Lower lobe of right lung (tissue), 2 donors: ENCODE measurements around the gene STXBP1. TPM values are rescaled to one million over a fixed set of nuclear protein-coding genes. Genes with fewer than 3 reads are reported as not detected.

Source experiments
- ATAC-seq, 2 donors: fragments of 200-7000 bp; cut with Tn5 transposase; one replicate each; pipeline ENCODE4 v1.9.1; 2020 to 2022; ENCODE audit warnings: mild to moderate bottlenecking in 2 of 2, moderate library complexity in 2 of 2
- DNase-seq: peaks from one replicate; pipeline ENCODE4 v3.0.0-alpha.2; 2020
- H3K27ac ChIP-seq: fragments of 200-600 bp; one replicate; pipeline ENCODE4 v1.8.0; 2022
- H3K27me3 ChIP-seq: fragments of 200-600 bp; one replicate; pipeline ENCODE4 v1.8.0; 2022; ENCODE audit warnings: low read depth
- H3K36me3 ChIP-seq: fragments of 200-600 bp; one replicate; pipeline ENCODE4 v1.8.0; 2022; ENCODE audit warnings: mild to moderate bottlenecking
- H3K4me1 ChIP-seq: fragments of 200-600 bp; one replicate; pipeline ENCODE4 v1.8.0; 2022
- H3K4me3 ChIP-seq: fragments of 200-600 bp; one replicate; pipeline ENCODE4 v1.8.0; 2022; ENCODE audit warnings: mild to moderate bottlenecking
- H3K9me3 ChIP-seq: fragments of 200-600 bp; one replicate; pipeline ENCODE4 v1.8.0; 2022
- intact Hi-C: fragments of 100-400 bp; cut with DNase I; formaldehyde crosslinking; loops from one replicate; pipeline ENCODE4 v1.11.0; 2022
- total RNA-seq: library from RNA; stranded (reverse); fragmentation: NEBNext Ultra II Directional; extraction: Animal tissue kit (Norgen Biotek cat#: 25700); gene quantifications from one replicate; pipeline ENCODE4 v1.2.1, GENCODE V29; 2021
- TF ChIP-seq, protein P1 (sequence below): fragments of 200-600 bp; IDR thresholded peaks from one replicate; pipeline ENCODE4 v1.8.0; 2022; ENCODE audit warnings: antibody characterized with exemption, mild to moderate bottlenecking
- donor health status: DM: no; HTN: yes; CAD: no; lungs with severe emphysema.

The STXBP1 gene
- total RNA-seq, 1 donor from 2014 or later, result 88.6 TPM

DNA sequence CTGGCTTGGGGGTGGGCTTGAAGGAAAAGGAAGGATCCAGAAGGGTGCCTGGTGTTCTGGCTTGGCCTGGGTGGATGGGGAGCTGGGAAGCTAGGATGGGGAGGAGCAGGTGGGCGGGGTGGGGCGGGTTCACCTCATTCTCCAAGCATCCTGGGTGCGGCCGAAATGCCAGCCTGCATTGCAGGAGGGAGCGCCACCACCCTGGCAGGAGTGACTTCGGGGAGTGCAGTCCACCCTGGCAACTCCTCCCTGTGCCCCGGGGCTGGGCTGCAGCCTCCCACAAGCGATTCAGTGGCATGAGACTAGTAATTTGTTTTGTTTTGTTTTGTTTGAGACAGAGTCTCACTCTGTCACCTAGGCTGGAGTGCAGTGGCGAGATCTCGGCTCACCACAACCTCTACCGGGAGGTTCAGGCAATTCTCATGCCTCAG, 109.3 kb downstream of the STXBP1 start:
- TF ChIP-seq, protein P1, sequence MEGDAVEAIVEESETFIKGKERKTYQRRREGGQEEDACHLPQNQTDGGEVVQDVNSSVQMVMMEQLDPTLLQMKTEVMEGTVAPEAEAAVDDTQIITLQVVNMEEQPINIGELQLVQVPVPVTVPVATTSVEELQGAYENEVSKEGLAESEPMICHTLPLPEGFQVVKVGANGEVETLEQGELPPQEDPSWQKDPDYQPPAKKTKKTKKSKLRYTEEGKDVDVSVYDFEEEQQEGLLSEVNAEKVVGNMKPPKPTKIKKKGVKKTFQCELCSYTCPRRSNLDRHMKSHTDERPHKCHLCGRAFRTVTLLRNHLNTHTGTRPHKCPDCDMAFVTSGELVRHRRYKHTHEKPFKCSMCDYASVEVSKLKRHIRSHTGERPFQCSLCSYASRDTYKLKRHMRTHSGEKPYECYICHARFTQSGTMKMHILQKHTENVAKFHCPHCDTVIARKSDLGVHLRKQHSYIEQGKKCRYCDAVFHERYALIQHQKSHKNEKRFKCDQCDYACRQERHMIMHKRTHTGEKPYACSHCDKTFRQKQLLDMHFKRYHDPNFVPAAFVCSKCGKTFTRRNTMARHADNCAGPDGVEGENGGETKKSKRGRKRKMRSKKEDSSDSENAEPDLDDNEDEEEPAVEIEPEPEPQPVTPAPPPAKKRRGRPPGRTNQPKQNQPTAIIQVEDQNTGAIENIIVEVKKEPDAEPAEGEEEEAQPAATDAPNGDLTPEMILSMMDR, result no peak
- Histone ChIP-seq H3K4me1 (peaks cover 18% of the 10 kb centered on the region), H3K36me3 (no peaks in the 10 kb centered on the region), H3K27ac (no peak overlapping the region), H3K9me3 (no peaks in the 10 kb centered on the region), H3K27me3 (no peaks in the 10 kb centered on the region), H3K4me3 (no peak overlapping the region)
- DNase-seq (no peak), ATAC-seq (peak in 1 of 2 donors; percentile 9)
- intact Hi-C loops, result no loop called here

DNA sequence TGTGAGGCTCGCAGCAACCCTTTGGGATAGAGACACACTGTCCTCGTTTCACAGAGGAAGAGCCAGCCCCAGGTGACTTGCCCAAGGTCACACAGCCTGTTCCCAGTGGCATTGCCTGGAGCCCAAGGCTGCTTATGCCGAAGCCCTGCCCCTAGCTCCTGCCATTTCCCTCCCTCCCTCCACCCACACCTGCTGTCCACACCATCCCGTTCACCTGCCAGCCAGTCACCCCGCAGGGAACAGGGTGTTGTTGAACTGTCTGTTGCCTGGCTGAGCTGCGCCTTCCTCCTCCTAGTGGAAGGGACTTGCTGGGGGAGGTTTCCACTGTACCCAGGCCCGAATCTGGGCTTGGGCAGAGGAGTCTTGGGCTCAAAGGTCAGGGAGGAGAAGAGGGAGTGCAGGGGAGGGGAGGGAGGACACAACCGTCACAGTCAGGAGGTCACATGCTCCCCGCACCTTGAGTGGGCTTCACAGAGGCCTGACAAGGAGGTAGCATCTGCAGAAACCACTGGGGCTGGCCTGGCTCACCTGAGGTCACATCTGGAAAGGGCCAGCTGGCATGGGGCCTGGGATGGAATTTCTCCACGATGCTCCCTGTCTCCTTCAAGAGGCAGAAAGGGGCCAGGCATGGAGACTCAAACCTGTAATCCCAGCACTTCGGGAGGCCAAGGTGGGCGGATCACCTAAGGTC, 110.1 kb downstream of the STXBP1 start:
- H3K4me3 ChIP-seq, result no peak overlapping the region
- H3K9me3 ChIP-seq, result no peaks in the 10 kb centered on the region
- intact Hi-C loops, result no loop called here
- no peaks in the 10 kb centered on the region for H3K36me3 ChIP-seq
- DNase-seq (peak; percentile 26), ATAC-seq (no peak)
- H3K27ac ChIP-seq, result no peak overlapping the region
- TF ChIP-seq, protein P1, result no peak
- H3K27me3 ChIP-seq, result no peaks in the 10 kb centered on the region
- H3K4me1 ChIP-seq, result peaks cover 18% of the 10 kb centered on the region

DNA sequence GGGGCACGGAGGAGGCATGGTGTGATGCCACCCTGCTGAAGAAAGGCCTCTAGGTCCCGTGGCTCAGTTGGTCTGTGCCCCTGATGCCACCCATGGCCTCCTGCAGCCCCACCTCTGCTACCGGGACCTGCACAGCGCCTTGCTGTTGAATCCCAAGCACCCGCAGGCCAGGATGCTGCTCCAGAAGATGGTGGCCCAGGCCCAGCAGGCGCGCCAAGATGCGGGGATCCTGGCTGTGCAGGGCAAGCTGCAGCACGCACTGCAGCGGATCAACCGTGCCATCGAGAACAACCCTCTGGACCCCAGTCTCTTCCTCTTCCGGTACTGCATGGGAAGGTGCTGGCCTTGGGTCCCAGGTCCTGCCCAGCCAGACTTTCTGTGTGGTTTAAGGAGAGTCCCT, 110.9 kb downstream of the STXBP1 start:
- TF ChIP-seq, protein P1, result no peak
- peaks cover 18% of the 10 kb centered on the region for H3K4me1 ChIP-seq
- intact Hi-C loops, result no loop called here
- H3K36me3 ChIP-seq, result no peaks in the 10 kb centered on the region
- no peak overlapping the region for H3K4me3 ChIP-seq
- ATAC-seq, result no peak
- no peaks in the 10 kb centered on the region for H3K9me3 ChIP-seq
- no peak overlapping the region for H3K27ac ChIP-seq
- no peak for DNase-seq
- no peaks in the 10 kb centered on the region for H3K27me3 ChIP-seq

DNA sequence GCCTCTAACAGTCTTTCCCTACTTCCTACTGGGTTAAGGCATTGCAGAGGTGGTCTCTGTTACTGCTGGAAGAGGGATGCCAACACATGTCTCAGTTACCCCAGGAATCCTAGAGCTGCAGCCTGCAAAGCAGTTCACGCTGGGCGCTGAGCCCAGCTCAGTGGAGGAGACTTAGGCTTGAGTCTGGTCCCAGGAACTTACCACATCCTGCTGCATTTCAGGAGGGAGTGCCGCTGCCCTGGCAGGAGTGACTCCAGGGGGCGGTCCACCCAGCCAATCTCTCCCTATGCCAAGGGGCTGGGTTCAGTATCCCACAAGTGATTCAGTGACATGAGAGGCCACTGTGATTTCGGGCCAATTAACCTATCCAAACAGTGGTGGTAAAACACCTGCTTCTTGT, 111.4 kb downstream of the STXBP1 start:
- intact Hi-C loops, result no loop called here
- Histone ChIP-seq H3K9me3 (no peaks in the 10 kb centered on the region), H3K4me1 (peaks cover 18% of the 10 kb centered on the region), H3K27ac (no peak overlapping the region), H3K36me3 (no peaks in the 10 kb centered on the region), H3K4me3 (no peak overlapping the region), H3K27me3 (no peaks in the 10 kb centered on the region)
- TF ChIP-seq, protein P1, result no peak
- DNase-seq, result no peak
- peak; percentile 68 to 70 for ATAC-seq

DNA sequence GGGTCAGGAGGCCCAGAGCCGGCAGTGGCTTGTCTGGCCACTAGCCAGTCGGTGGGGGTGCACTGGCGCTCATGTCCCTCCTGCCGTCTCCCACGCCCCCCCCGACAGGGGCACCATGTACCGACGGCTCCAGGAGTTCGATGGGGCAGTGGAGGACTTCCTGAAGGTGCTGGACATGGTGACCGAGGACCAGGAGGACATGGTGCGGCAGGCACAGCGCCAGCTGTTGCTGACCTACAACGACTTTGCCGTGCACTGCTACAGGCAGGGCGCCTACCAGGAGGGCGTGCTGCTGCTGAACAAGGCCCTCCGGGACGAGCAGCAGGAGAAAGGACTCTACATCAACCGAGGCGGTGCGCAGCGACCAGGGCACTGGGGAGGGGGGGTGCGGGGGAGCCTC, 111.9 kb downstream of the STXBP1 start:
- DNase-seq, result no peak
- TF ChIP-seq, protein P1, result no peak
- H3K36me3 ChIP-seq, result no peaks in the 10 kb centered on the region
- peak; percentile 36 to 54 for ATAC-seq
- H3K27ac ChIP-seq, result no peak overlapping the region
- peaks cover 18% of the 10 kb centered on the region for H3K4me1 ChIP-seq
- no peaks in the 10 kb centered on the region for H3K9me3 ChIP-seq
- intact Hi-C loops, result no loop called here
- H3K4me3 ChIP-seq, result no peak overlapping the region
- H3K27me3 ChIP-seq, result no peaks in the 10 kb centered on the region
